ENCODE measurements around the gene NOS1AP. TPM values are rescaled to one million over a fixed set of nuclear protein-coding genes. Genes with fewer than 3 reads are reported as not detected.

Gene NOS1AP
- total and polyA plus RNA-seq, 9 donors, result 0.50 to 4.4 (median 1.5) TPM

- H3K27me3 ChIP-seq, result no peaks in the 10 kb centered on the region
- TF ChIP-seq, protein P1, sequence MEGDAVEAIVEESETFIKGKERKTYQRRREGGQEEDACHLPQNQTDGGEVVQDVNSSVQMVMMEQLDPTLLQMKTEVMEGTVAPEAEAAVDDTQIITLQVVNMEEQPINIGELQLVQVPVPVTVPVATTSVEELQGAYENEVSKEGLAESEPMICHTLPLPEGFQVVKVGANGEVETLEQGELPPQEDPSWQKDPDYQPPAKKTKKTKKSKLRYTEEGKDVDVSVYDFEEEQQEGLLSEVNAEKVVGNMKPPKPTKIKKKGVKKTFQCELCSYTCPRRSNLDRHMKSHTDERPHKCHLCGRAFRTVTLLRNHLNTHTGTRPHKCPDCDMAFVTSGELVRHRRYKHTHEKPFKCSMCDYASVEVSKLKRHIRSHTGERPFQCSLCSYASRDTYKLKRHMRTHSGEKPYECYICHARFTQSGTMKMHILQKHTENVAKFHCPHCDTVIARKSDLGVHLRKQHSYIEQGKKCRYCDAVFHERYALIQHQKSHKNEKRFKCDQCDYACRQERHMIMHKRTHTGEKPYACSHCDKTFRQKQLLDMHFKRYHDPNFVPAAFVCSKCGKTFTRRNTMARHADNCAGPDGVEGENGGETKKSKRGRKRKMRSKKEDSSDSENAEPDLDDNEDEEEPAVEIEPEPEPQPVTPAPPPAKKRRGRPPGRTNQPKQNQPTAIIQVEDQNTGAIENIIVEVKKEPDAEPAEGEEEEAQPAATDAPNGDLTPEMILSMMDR (IDR thresholded peaks at IDR 0.05), result no peak
- TF ChIP-seq EP300 (IDR thresholded peaks at IDR 0.05), result no peak
- TF ChIP-seq POLR2A (IDR thresholded peaks at IDR 0.05), result no peak
- no peak for DNase-seq
- H3K9me3 ChIP-seq, result no peaks in the 10 kb centered on the region
- no peak overlapping the region for H3K27ac ChIP-seq
- WGBS, 3 donors, result 90 to 95% (median 90%) methylated on average over 3 of the region's 3 CpGs
- no peak overlapping the region for H3K4me3 ChIP-seq
- intact Hi-C loops (cut with DNase I), result no loop called here
- no peaks in the 10 kb centered on the region for H3K36me3 ChIP-seq
- H3K4me1 ChIP-seq (ENCODE audit: insufficient read depth), result no peaks in the 10 kb centered on the region
Measured at GRCh38 chr1:162075862-162076261, 6.4 kb downstream of the NOS1AP start.

- H3K36me3 ChIP-seq, result no peaks in the 10 kb centered on the region
- no peaks in the 10 kb centered on the region for H3K27me3 ChIP-seq
- intact Hi-C loops (cut with DNase I), result no loop called here
Measured at GRCh38 chr1:162077648-162078299, 8.3 kb downstream of the NOS1AP start.

DNA sequence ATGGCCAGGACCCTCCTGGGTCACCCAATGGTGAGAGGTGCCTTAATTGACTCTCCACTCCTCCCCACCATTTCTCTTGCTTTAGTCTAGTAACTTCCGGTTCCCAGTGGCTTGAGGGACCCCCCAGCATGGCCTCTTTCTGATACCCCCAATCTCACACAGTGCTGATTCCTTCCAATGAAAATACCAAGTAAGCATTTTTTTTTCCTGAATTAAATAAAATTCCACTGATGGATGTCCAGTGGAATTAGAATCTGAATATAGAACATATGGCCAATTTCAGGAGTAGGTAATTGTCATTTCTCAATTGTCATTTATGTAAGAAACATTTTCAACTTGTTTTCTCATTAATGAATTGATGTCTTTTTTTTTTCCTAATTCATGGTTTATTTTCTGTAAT lies 9.5 kb downstream of the NOS1AP start:
- 83 to 92% (median 88%) methylated on average over 1 of the region's 1 CpG for WGBS, 3 donors
- no peaks in the 10 kb centered on the region for H3K27me3 ChIP-seq
- no peak overlapping the region for H3K27ac ChIP-seq
- H3K36me3 ChIP-seq, result no peaks in the 10 kb centered on the region
- no peaks in the 10 kb centered on the region for H3K9me3 ChIP-seq
- DNase-seq, result no peak
- no peak for TF ChIP-seq EP300 (IDR thresholded peaks at IDR 0.05)
- TF ChIP-seq, protein P1 (IDR thresholded peaks at IDR 0.05), result no peak
- no peak for TF ChIP-seq POLR2A (IDR thresholded peaks at IDR 0.05)
- no peaks in the 10 kb centered on the region for H3K4me1 ChIP-seq (ENCODE audit: insufficient read depth)
- intact Hi-C loops (cut with DNase I), result no loop called here
- no peak overlapping the region for H3K4me3 ChIP-seq

More at GRCh38 chr1:162077648-162078299, 8.3 kb downstream of the NOS1AP start:
- H3K4me3 ChIP-seq, result no peak overlapping the region
- 94 to 100% (median 95%) methylated on average over 1 of the region's 1 CpG for WGBS, 3 donors
- no peaks in the 10 kb centered on the region for H3K9me3 ChIP-seq
- no peak for DNase-seq
- no peaks in the 10 kb centered on the region for H3K4me1 ChIP-seq (ENCODE audit: insufficient read depth)
- no peak overlapping the region for H3K27ac ChIP-seq
- TF ChIP-seq POLR2A (IDR thresholded peaks at IDR 0.05) (no peak), EP300 (IDR thresholded peaks at IDR 0.05) (no peak)
- TF ChIP-seq, protein P1 (IDR thresholded peaks at IDR 0.05), result no peak

GRCh38 chr1:162080472-162081015 lies 11.1 kb downstream of the NOS1AP start:
- no peaks in the 10 kb centered on the region for H3K4me1 ChIP-seq (ENCODE audit: insufficient read depth)
- intact Hi-C loops (cut with DNase I), result no loop called here
- 47 to 52% (median 48%) methylated on average over 2 of the region's 2 CpGs for WGBS, 3 donors
- DNase-seq, result no peak
- no peaks in the 10 kb centered on the region for H3K36me3 ChIP-seq
- H3K4me3 ChIP-seq, result no peak overlapping the region
- TF ChIP-seq, protein P1 (IDR thresholded peaks at IDR 0.05), result no peak
- TF ChIP-seq EP300 (IDR thresholded peaks at IDR 0.05), result no peak
- TF ChIP-seq POLR2A (IDR thresholded peaks at IDR 0.05), result no peak
- H3K9me3 ChIP-seq, result no peaks in the 10 kb centered on the region
- H3K27me3 ChIP-seq, result no peaks in the 10 kb centered on the region
- H3K27ac ChIP-seq, result no peak overlapping the region

Measured in ovary (tissue), 9 donors.